GM23338 (cell line): ENCODE data around the gene TNFSF4. TPM values are rescaled to one million over a fixed set of nuclear protein-coding genes. Genes with fewer than 3 reads are reported as not detected.

Experiments used
- ATAC-seq: fragments of 200-7000 bp; cut with Tn5 transposase; 3 replicates; pipeline ENCODE4 v1.9.1; 2020
- DNase-seq: peaks from one replicate; pipeline ENCODE4 v3.0.0-alpha.2; 2015; ENCODE audit warnings: low spot score
- H2AFZ ChIP-seq: fragments of 200-600 bp; sonication (generic); 2 replicates; pipeline ENCODE4 v1.8.0; 2016; ENCODE audit warnings: antibody characterized with exemption, mild to moderate bottlenecking, moderate library complexity
- H3F3A ChIP-seq: fragments of 200-600 bp; sonication (generic); replicated peaks from 2 replicates; pipeline ENCODE4 v1.8.0; 2017; ENCODE audit warnings: antibody characterized with exemption, mixed run types, low read depth
- H3K27ac ChIP-seq: fragments of 200-600 bp; sonication (generic); 2 replicates; pipeline ENCODE4 v1.6.1; 2016; ENCODE audit warnings: low read depth
- H3K27me3 ChIP-seq: fragments of 200-600 bp; sonication (generic); 2 replicates; pipeline ENCODE4 v1.8.0; 2016; ENCODE audit warnings: mild to moderate bottlenecking, mixed run types, moderate library complexity; ENCODE audit not compliant: insufficient read depth
- H3K36me3 ChIP-seq: fragments of 200-600 bp; sonication (generic); 2 replicates; pipeline ENCODE4 v1.8.0; 2016; ENCODE audit warnings: mild to moderate bottlenecking; ENCODE audit not compliant: insufficient read depth
- H3K4me1 ChIP-seq: fragments of 200-600 bp; sonication (generic); 2 replicates; pipeline ENCODE4 v1.8.0; 2016; ENCODE audit warnings: mild to moderate bottlenecking, moderate library complexity; ENCODE audit not compliant: insufficient read depth
- H3K4me2 ChIP-seq: fragments of 200-600 bp; sonication (generic); 2 replicates; pipeline ENCODE4 v1.7.1; 2017; ENCODE audit warnings: mixed run types
- H3K4me3 ChIP-seq: fragments of 200-600 bp; sonication (generic); 2 replicates; pipeline ENCODE4 v1.6.1; 2016; ENCODE audit warnings: mixed run types
- H3K79me2 ChIP-seq: fragments of 200-600 bp; sonication (generic); replicated peaks from 2 replicates; pipeline ENCODE4 v1.8.0; 2017; ENCODE audit warnings: mild to moderate bottlenecking; ENCODE audit not compliant: insufficient read depth
- H3K9me2 ChIP-seq: fragments of 200-600 bp; sonication (generic); 2 replicates; pipeline ENCODE4 v1.8.0; 2017; ENCODE audit not compliant: insufficient read depth
- H4K20me1 ChIP-seq: fragments of 200-600 bp; sonication (generic); replicated peaks from 2 replicates; pipeline ENCODE4 v1.8.0; 2017; ENCODE audit warnings: mild to moderate bottlenecking; ENCODE audit not compliant: insufficient read depth
- H3K27ac Mint-ChIP-seq: 2 replicates; pipeline ENCODE4 v1.8.0; 2020; ENCODE audit warnings: inconsistent platforms, mild to moderate bottlenecking, moderate library complexity, mixed read lengths
- H3K27me3 Mint-ChIP-seq: 3 replicates; pipeline ENCODE4 v1.8.0; 2022; ENCODE audit warnings: low read depth, mild to moderate bottlenecking, moderate library complexity, mixed read lengths, inconsistent platforms; ENCODE audit not compliant: insufficient read depth, poor library complexity
- H3K36me3 Mint-ChIP-seq: 3 replicates; pipeline ENCODE4 v1.8.0; 2021; ENCODE audit warnings: low read depth, mild to moderate bottlenecking, inconsistent platforms, moderate library complexity, mixed read lengths
- H3K4me1 Mint-ChIP-seq: 3 replicates; pipeline ENCODE4 v1.8.0; 2020; ENCODE audit warnings: mild to moderate bottlenecking, inconsistent platforms, mixed read lengths
- H3K4me3 Mint-ChIP-seq: 3 replicates; pipeline ENCODE4 v1.8.0; 2021; ENCODE audit warnings: moderate library complexity, mild to moderate bottlenecking, inconsistent platforms, mixed read lengths
- H3K9me3 Mint-ChIP-seq: 3 replicates; pipeline ENCODE4 v1.8.0; 2020; ENCODE audit warnings: moderate library complexity, mild to moderate bottlenecking, inconsistent platforms, mixed read lengths
- EZH2 ChIP-seq: fragments of 200-600 bp; sonication (generic); IDR thresholded peaks from one replicate; pipeline ENCODE4 v1.8.0; 2017; ENCODE audit warnings: antibody characterized with exemption, mild to moderate bottlenecking, low read depth; ENCODE audit not compliant: unreplicated experiment
- JUNB ChIP-seq: IDR thresholded peaks from one replicate; pipeline ENCODE4 v1.6.1; 2016; ENCODE audit warnings: antibody characterized with exemption; ENCODE audit not compliant: unreplicated experiment
- polyA plus RNA-seq: library from polyadenylated mRNA; unstranded; fragments of >200 nt; fragmentation: Nextera tagmentation; extraction: Ambion mirVana; gene quantifications from 2 replicates; pipeline ENCODE4 v1.2.1, GENCODE V29; 2016
- total RNA-seq: library from RNA; depleted of rRNA; stranded (reverse); fragments of >200 nt; shearing (Covaris generic); gene quantifications from 2 replicates; pipeline ENCODE4 v1.2.3, GENCODE V29; 2014
- TF ChIP-seq, protein P1 (sequence below): IDR thresholded peaks from one replicate; pipeline ENCODE4 v1.6.1; 2018; ENCODE audit warnings: antibody characterized with exemption; ENCODE audit not compliant: unreplicated experiment
- TF ChIP-seq, protein P2 (sequence below): IDR thresholded peaks from 2 replicates; pipeline ENCODE4 v1.6.1; 2016; ENCODE audit warnings: antibody characterized with exemption
- TF ChIP-seq, protein P3 (sequence below): fragments of 250-450 bp; sonication (Bioruptor Pico); IDR thresholded peaks from 2 replicates; pipeline ENCODE4 v1.5.0; 2020; ENCODE audit warnings: mild to moderate bottlenecking, moderate library complexity

The TNFSF4 gene
- total and polyA plus RNA-seq, 2 experiments from 2014 or later, result 0.55 to 1.5 TPM

DNA sequence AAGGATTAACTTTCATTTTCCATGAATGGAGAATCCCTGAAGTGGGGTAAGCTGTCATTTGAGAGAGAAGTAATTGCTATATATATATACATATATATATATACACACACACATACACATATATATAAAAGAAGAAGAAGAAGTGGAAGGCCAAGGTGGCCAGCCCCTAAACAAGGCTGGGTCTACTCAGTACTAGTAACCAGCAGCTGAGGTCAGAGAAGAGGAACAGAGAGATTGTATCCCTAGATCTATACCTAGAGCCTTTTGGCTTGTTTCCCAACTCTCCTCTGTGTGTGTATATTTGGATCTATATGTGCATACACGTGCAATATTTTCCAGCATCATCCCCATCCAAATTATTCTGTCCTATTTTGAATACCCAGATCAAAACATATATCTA lies 5.2 kb downstream of the TNFSF4 start:
- H3K36me3 Mint-ChIP-seq, result no peaks in the 10 kb centered on the region
- TF ChIP-seq, protein P1, sequence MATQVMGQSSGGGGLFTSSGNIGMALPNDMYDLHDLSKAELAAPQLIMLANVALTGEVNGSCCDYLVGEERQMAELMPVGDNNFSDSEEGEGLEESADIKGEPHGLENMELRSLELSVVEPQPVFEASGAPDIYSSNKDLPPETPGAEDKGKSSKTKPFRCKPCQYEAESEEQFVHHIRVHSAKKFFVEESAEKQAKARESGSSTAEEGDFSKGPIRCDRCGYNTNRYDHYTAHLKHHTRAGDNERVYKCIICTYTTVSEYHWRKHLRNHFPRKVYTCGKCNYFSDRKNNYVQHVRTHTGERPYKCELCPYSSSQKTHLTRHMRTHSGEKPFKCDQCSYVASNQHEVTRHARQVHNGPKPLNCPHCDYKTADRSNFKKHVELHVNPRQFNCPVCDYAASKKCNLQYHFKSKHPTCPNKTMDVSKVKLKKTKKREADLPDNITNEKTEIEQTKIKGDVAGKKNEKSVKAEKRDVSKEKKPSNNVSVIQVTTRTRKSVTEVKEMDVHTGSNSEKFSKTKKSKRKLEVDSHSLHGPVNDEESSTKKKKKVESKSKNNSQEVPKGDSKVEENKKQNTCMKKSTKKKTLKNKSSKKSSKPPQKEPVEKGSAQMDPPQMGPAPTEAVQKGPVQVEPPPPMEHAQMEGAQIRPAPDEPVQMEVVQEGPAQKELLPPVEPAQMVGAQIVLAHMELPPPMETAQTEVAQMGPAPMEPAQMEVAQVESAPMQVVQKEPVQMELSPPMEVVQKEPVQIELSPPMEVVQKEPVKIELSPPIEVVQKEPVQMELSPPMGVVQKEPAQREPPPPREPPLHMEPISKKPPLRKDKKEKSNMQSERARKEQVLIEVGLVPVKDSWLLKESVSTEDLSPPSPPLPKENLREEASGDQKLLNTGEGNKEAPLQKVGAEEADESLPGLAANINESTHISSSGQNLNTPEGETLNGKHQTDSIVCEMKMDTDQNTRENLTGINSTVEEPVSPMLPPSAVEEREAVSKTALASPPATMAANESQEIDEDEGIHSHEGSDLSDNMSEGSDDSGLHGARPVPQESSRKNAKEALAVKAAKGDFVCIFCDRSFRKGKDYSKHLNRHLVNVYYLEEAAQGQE, result no peak
- TF ChIP-seq EZH2 (no peak), JUNB (no peak)
- TF ChIP-seq, protein P2, sequence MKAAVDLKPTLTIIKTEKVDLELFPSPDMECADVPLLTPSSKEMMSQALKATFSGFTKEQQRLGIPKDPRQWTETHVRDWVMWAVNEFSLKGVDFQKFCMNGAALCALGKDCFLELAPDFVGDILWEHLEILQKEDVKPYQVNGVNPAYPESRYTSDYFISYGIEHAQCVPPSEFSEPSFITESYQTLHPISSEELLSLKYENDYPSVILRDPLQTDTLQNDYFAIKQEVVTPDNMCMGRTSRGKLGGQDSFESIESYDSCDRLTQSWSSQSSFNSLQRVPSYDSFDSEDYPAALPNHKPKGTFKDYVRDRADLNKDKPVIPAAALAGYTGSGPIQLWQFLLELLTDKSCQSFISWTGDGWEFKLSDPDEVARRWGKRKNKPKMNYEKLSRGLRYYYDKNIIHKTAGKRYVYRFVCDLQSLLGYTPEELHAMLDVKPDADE, result no peak
- TF ChIP-seq, protein P3, sequence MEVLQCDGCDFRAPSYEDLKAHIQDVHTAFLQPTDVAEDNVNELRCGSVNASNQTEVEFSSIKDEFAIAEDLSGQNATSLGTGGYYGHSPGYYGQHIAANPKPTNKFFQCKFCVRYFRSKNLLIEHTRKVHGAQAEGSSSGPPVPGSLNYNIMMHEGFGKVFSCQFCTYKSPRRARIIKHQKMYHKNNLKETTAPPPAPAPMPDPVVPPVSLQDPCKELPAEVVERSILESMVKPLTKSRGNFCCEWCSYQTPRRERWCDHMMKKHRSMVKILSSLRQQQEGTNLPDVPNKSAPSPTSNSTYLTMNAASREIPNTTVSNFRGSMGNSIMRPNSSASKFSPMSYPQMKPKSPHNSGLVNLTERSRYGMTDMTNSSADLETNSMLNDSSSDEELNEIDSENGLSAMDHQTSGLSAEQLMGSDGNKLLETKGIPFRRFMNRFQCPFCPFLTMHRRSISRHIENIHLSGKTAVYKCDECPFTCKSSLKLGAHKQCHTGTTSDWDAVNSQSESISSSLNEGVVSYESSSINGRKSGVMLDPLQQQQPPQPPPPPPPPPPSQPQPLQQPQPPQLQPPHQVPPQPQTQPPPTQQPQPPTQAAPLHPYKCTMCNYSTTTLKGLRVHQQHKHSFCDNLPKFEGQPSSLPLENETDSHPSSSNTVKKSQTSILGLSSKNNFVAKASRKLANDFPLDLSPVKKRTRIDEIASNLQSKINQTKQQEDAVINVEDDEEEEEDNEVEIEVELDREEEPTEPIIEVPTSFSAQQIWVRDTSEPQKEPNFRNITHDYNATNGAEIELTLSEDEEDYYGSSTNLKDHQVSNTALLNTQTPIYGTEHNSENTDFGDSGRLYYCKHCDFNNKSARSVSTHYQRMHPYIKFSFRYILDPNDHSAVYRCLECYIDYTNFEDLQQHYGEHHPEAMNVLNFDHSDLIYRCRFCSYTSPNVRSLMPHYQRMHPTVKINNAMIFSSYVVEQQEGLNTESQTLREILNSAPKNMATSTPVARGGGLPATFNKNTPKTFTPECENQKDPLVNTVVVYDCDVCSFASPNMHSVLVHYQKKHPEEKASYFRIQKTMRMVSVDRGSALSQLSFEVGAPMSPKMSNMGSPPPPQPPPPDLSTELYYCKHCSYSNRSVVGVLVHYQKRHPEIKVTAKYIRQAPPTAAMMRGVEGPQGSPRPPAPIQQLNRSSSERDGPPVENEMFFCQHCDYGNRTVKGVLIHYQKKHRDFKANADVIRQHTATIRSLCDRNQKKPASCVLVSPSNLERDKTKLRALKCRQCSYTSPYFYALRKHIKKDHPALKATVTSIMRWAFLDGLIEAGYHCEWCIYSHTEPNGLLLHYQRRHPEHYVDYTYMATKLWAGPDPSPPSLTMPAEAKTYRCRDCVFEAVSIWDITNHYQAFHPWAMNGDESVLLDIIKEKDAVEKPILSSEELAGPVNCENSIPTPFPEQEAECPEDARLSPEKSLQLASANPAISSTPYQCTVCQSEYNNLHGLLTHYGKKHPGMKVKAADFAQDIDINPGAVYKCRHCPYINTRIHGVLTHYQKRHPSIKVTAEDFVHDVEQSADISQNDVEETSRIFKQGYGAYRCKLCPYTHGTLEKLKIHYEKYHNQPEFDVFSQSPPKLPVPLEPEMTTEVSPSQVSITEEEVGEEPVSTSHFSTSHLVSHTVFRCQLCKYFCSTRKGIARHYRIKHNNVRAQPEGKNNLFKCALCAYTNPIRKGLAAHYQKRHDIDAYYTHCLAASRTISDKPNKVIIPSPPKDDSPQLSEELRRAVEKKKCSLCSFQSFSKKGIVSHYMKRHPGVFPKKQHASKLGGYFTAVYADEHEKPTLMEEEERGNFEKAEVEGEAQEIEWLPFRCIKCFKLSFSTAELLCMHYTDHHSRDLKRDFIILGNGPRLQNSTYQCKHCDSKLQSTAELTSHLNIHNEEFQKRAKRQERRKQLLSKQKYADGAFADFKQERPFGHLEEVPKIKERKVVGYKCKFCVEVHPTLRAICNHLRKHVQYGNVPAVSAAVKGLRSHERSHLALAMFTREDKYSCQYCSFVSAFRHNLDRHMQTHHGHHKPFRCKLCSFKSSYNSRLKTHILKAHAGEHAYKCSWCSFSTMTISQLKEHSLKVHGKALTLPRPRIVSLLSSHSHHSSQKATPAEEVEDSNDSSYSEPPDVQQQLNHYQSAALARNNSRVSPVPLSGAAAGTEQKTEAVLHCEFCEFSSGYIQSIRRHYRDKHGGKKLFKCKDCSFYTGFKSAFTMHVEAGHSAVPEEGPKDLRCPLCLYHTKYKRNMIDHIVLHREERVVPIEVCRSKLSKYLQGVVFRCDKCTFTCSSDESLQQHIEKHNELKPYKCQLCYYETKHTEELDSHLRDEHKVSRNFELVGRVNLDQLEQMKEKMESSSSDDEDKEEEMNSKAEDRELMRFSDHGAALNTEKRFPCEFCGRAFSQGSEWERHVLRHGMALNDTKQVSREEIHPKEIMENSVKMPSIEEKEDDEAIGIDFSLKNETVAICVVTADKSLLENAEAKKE, result no peak
- H3K4me1 Mint-ChIP-seq, result peaks cover 9% of the 10 kb centered on the region
- no peak overlapping the region for H3K4me2 ChIP-seq
- H3K9me3 Mint-ChIP-seq, result no peaks in the 10 kb centered on the region
- ATAC-seq, result no peak
- H3K9me2 ChIP-seq, result no peaks in the 10 kb centered on the region
- H3K27ac Mint-ChIP-seq, result no peak overlapping the region
- no peaks in the 10 kb centered on the region for H4K20me1 ChIP-seq
- H3K27me3 ChIP-seq, result no peaks in the 10 kb centered on the region
- peaks cover 15% of the 10 kb centered on the region for H3K4me1 ChIP-seq
- no peak overlapping the region for H3K27ac ChIP-seq
- H2AFZ ChIP-seq, result no peak overlapping the region
- no peaks in the 10 kb centered on the region for H3K79me2 ChIP-seq
- H3K4me3 ChIP-seq, result no peak overlapping the region
- no peak overlapping the region for H3K4me3 Mint-ChIP-seq
- no peaks in the 10 kb centered on the region for H3F3A ChIP-seq
- H3K27me3 Mint-ChIP-seq, result peaks cover 7% of the 10 kb centered on the region
- H3K36me3 ChIP-seq, result no peaks in the 10 kb centered on the region
- no peak for DNase-seq
